Suprapubic skin (tissue), 4 donors: ENCODE data around the gene PC. TPM values are rescaled to one million over a fixed set of nuclear protein-coding genes. Genes with fewer than 3 reads are reported as not detected.

Experiments used
- DNase-seq, 2 donors: peaks; one replicate each; pipeline ENCODE4 v3.0.0-alpha.2; 2019; ENCODE audit warnings: low spot score in 2 of 2
- H3K27ac ChIP-seq: fragments of 200-600 bp; sonication (generic); one replicate; pipeline ENCODE4 v1.5.1; 2019
- H3K27me3 ChIP-seq: fragments of 200-600 bp; sonication (generic); one replicate; pipeline ENCODE4 v1.5.1; 2019
- H3K36me3 ChIP-seq: fragments of 200-600 bp; sonication (generic); one replicate; pipeline ENCODE4 v1.5.1; 2019
- H3K4me1 ChIP-seq: fragments of 200-600 bp; sonication (generic); one replicate; pipeline ENCODE4 v1.5.1; 2019
- H3K4me3 ChIP-seq: fragments of 200-600 bp; sonication (generic); one replicate; pipeline ENCODE4 v1.5.1; 2019; ENCODE audit warnings: mild to moderate bottlenecking
- H3K9me3 ChIP-seq: fragments of 200-600 bp; sonication (generic); one replicate; pipeline ENCODE4 v1.5.1; 2019
- CTCF ChIP-seq, 2 donors: fragments of 200-600 bp in 1 of 2; fragments of 450-650 bp in 1 of 2; sonication (generic) in 1 of 2; IDR thresholded peaks; one replicate each; pipeline ENCODE4 v1.5.1; 2016 to 2019; ENCODE audit warnings: antibody characterized with exemption in 2 of 2, mild to moderate bottlenecking in 1 of 2, moderate library complexity in 1 of 2
- EP300 ChIP-seq: sonication (generic); formaldehyde crosslinking; IDR thresholded peaks from one replicate; pipeline ENCODE4 v1.6.1; 2017; ENCODE audit warnings: antibody characterized with exemption
- POLR2A ChIP-seq, 2 donors: fragments of 450-650 bp; IDR thresholded peaks; one replicate each; pipeline ENCODE4 v1.6.1; 2017; ENCODE audit warnings: antibody characterized with exemption in 2 of 2, mild to moderate bottlenecking in 2 of 2, moderate library complexity in 2 of 2
- POLR2AphosphoS5 ChIP-seq, 3 donors: sonication (generic); formaldehyde crosslinking; IDR thresholded peaks; one replicate each; pipeline ENCODE4 v1.6.1; 2017; ENCODE audit warnings: antibody characterized with exemption in 3 of 3
- WGBS: methylation state at CpG from one replicate; pipeline ENCODE4 v1.1.5; 2018; 5-methylcytosine and 5-hydroxymethylcytosine counted together
- total RNA-seq, 4 donors: library from RNA; depleted of rRNA; stranded (reverse); fragments of >200 nt; gene quantifications; one replicate each; pipeline ENCODE4 v1.1.0, GENCODE V29; 2016

PC gene
- total RNA-seq, 4 donors from 2014 or later: 10.8 to 25.4 (median 13.9) TPM

DNA sequence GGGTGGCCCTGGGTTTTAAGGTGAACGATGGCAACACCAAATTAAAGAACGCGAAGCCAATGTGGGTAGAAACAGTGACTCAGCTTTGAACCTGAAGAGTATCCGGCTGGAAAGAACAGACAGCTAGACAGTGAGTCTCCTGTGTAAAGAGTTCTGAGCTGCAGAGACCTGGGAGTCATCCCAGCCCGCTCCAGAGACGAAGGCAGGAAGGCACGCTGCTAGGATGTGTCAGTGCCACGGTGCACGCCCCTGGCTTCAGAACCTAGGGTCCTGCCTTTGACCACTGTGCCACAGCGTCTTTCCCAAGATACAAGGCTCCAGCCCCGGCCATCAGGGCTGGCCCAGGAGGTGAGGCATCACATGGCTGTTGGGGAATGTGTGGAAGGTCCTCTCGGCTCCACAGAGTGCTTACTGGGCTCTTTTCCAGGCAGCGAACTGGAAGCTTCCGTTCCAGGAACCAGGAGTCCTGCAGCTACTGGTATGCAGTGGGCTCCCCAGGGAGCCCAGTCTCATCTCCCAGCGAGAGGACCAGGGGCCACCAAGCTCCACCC, 71.4 kb downstream of the PC start:
- H3K36me3 ChIP-seq: no peaks in the 10 kb centered on the region
- no peak overlapping the region for H3K4me3 ChIP-seq
- no peak for DNase-seq
- H3K27ac ChIP-seq: no peak overlapping the region
- no peaks in the 10 kb centered on the region for H3K9me3 ChIP-seq
- TF ChIP-seq POLR2A (IDR thresholded peaks at IDR 0.05): no peak
- TF ChIP-seq CTCF (IDR thresholded peaks at IDR 0.05): no peak
- TF ChIP-seq POLR2AphosphoS5 (IDR thresholded peaks at IDR 0.05): no peak
- TF ChIP-seq EP300: no peak
- no peaks in the 10 kb centered on the region for H3K27me3 ChIP-seq
- WGBS: 92% methylated on average over 14 of the region's 15 CpGs
- peaks cover 17% of the 10 kb centered on the region for H3K4me1 ChIP-seq

DNA sequence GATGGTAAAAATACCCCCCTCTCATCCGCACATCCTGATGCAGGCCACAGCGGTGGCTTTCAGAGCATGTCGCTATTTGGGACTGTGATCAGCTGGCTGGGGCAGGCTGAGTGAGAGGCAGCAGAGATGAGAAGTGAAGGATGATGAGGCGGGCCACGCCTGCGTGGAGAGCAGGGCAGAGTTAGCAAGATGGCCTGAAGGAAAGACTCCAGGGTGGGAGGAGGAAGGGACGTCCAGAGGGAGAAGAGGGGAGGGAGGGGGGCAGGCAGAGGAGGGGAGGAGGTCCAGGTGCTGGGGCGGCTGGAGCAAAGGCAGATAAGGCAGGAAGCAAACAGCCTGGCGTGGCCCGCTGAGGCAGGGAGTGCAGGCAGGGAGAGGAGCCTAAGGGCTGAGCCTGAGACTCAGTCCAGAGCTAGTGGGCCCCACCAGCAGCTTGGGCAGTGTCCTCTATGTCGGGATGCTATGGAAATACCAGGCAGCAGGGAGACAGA, 72.2 kb downstream of the PC start:
- no peak overlapping the region for H3K4me3 ChIP-seq
- H3K9me3 ChIP-seq: no peaks in the 10 kb centered on the region
- no peaks in the 10 kb centered on the region for H3K27me3 ChIP-seq
- H3K27ac ChIP-seq: no peak overlapping the region
- no peak for TF ChIP-seq EP300
- no peak for TF ChIP-seq POLR2A (IDR thresholded peaks at IDR 0.05)
- no peak for TF ChIP-seq CTCF (IDR thresholded peaks at IDR 0.05)
- no peak for TF ChIP-seq POLR2AphosphoS5 (IDR thresholded peaks at IDR 0.05)
- no peaks in the 10 kb centered on the region for H3K36me3 ChIP-seq
- WGBS: 75% methylated on average over 11 of the region's 11 CpGs
- H3K4me1 ChIP-seq: peaks cover 24% of the 10 kb centered on the region
- no peak for DNase-seq

DNA sequence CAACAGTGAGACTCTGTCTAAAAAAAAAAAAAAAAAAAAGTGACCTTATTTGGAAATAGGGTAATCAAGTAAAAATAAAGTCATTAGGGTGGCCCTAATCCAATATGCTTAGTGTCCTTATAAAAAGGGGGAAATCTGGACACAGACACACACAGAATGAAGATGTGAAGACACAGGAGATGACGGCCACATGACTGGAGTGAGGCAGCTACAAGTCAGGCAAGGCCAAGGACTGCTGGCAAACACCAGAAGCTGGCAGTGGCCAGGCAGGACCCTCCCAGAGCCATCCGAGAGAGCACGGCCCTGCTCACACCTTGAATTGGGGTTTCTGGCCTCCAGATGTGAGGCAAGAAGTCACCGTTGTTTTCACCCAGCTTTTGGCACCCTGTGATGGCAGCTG, 72.7 kb downstream of the PC start:
- no peak for TF ChIP-seq POLR2A (IDR thresholded peaks at IDR 0.05)
- no peak for TF ChIP-seq POLR2AphosphoS5 (IDR thresholded peaks at IDR 0.05)
- TF ChIP-seq EP300: no peak
- no peak for TF ChIP-seq CTCF (IDR thresholded peaks at IDR 0.05)
- WGBS: 65% methylated on average over 4 of the region's 4 CpGs

DNA sequence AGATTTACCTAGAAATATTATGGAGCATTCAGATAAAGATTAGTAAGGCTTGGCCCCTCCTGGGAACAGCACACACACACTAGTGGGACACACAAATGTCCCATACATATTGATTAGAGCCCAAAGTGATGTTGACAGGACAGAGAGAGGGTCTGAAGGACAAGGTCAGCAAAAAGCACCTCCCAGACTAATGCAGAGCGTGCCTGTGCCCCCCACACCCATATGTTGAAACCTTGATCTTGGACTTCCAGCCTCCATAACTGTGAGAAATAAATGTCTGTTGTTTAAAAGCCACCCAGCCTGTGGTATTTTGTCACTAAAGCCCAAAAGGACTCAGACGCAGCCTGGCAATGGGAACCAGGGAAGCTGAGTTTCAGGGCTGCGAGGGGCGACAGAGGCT, 73.7 kb downstream of the PC start:
- H3K4me3 ChIP-seq: no peak overlapping the region
- H3K4me1 ChIP-seq: peaks cover 36% of the 10 kb centered on the region
- H3K27me3 ChIP-seq: no peaks in the 10 kb centered on the region
- no peak overlapping the region for H3K27ac ChIP-seq
- TF ChIP-seq POLR2AphosphoS5 (IDR thresholded peaks at IDR 0.05) (no peak), EP300 (no peak), POLR2A (IDR thresholded peaks at IDR 0.05) (no peak), CTCF (IDR thresholded peaks at IDR 0.05) (no peak)
- H3K36me3 ChIP-seq: no peaks in the 10 kb centered on the region
- DNase-seq: no peak
- 98% methylated on average over 4 of the region's 4 CpGs for WGBS
- H3K9me3 ChIP-seq: no peaks in the 10 kb centered on the region

More for the DNA sequence above, 72.7 kb downstream of the PC start:
- DNase-seq: no peak
- H3K9me3 ChIP-seq: no peaks in the 10 kb centered on the region
- H3K36me3 ChIP-seq: no peaks in the 10 kb centered on the region
- H3K4me1 ChIP-seq: peaks cover 30% of the 10 kb centered on the region
- no peak overlapping the region for H3K27ac ChIP-seq
- H3K27me3 ChIP-seq: no peaks in the 10 kb centered on the region
- H3K4me3 ChIP-seq: no peak overlapping the region

GRCh38 chr11:66883016-66883965, 74.9 kb downstream of the PC start:
- Histone ChIP-seq H3K27ac (peak overlapping the region; percentile 41), H3K4me1 (peaks cover 47% of the 10 kb centered on the region), H3K4me3 (peak overlapping the region; percentile 24), H3K27me3 (no peaks in the 10 kb centered on the region), H3K9me3 (no peaks in the 10 kb centered on the region), H3K36me3 (no peaks in the 10 kb centered on the region)
- peak; percentile 32 to 71 for TF ChIP-seq CTCF (IDR thresholded peaks at IDR 0.05)
- no peak for TF ChIP-seq POLR2A (IDR thresholded peaks at IDR 0.05)
- DNase-seq: no peak
- WGBS: 42% methylated on average over 28 of the region's 29 CpGs
